HG02938 (cell line): ENCODE measurements around the gene SCN1B.

Source experiments
- ATAC-seq: cut with Tn5 transposase; IDR thresholded peaks from one replicate; pipeline ENCODE4 v1.9.1; 2021; ENCODE audit warnings: mild to moderate bottlenecking, moderate library complexity; ENCODE audit not compliant: unreplicated experiment

The SCN1B gene

GRCh38 chr19:35070471-35070870 is 40.2 kb downstream of the SCN1B start:
- ATAC-seq: no peak

- no peak for ATAC-seq
These were observed 43.2 kb downstream of the SCN1B start for GRCh38 chr19:35073516-35073915.

- ATAC-seq: no peak
These were observed 43.7 kb downstream of the SCN1B start for GRCh38 chr19:35073941-35074340.

- no peak for ATAC-seq
These were observed 44.3 kb downstream of the SCN1B start for GRCh38 chr19:35074426-35075201.

GRCh38 chr19:35075202-35076025 is 45.1 kb downstream of the SCN1B start:
- no peak for ATAC-seq

- no peak for ATAC-seq
These were observed 45.7 kb downstream of the SCN1B start for GRCh38 chr19:35076026-35076370.

GRCh38 chr19:35076657-35077056 is 46.4 kb downstream of the SCN1B start:
- ATAC-seq: no peak

- ATAC-seq: no peak
These were observed 47.3 kb downstream of the SCN1B start for GRCh38 chr19:35077411-35078223.

- ATAC-seq: no peak
These were observed 49.6 kb downstream of the SCN1B start for GRCh38 chr19:35079826-35080225.

GRCh38 chr19:35080613-35081170 is 50.4 kb downstream of the SCN1B start:
- no peak for ATAC-seq

GRCh38 chr19:35081201-35081600 is 50.9 kb downstream of the SCN1B start:
- ATAC-seq: no peak

- ATAC-seq: no peak
These were observed 53.6 kb downstream of the SCN1B start for GRCh38 chr19:35083691-35084508.

GRCh38 chr19:35084509-35084762 is 54.2 kb downstream of the SCN1B start:
- ATAC-seq: no peak

GRCh38 chr19:35085947-35086346 is 55.7 kb downstream of the SCN1B start:
- ATAC-seq: no peak

GRCh38 chr19:35086455-35086854 is 56.2 kb downstream of the SCN1B start:
- no peak for ATAC-seq

GRCh38 chr19:35087393-35087792 is 57.1 kb downstream of the SCN1B start:
- no peak for ATAC-seq

GRCh38 chr19:35088131-35088913 is 58.1 kb downstream of the SCN1B start:
- no peak for ATAC-seq

GRCh38 chr19:35089554-35089953 is 59.3 kb downstream of the SCN1B start:
- no peak for ATAC-seq
